ENCODE results near the gene DNLZ.

DNLZ gene

DNA sequence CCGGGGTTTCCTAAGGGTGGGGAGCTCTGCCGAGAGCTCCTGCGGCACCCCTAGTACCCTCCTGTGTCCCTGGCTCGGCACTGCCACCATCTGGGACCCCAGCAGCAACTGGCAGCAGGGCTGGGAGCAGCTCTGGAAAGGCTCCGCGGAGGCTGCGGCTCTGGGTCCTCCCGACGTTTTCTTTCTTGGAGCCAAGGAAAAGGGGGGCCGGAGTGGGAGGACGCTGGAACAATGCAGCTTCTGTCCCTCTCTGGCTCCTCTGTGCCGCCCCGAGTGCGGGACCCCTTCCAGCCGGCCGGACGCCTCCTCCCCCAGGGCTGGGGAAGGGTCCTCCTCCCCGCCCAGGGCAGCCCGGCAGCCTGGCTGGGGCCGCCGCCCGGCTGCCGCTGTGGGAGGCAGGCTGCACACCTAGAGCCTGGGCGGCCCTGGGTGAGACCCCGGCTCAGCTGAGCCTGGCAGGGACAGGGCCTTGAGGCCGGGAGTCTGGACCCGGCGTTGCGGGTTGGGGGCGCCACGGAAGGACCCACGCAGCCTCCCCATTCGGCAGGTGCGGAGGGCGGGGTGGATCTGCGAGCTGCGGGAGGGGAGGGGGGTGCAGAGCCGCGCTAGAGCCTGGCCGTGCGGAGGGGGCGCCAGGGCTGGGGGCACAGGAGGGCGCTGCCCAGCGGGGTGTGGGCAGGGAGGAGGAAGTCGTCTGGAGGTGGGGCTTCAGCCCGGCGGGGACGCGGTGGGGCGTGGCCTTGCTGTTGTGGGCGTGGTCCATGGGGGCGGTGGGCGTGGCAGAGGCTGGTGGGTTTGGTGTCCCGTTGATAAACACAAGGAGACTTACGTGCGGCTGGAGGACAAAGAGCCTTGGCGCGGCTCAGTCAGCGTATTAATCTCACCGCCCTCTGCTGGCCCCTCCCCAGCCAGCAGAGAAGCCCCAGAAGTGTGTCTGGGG, 21.1 kb downstream of the DNLZ start:
- DNase-seq: no peak

DNA sequence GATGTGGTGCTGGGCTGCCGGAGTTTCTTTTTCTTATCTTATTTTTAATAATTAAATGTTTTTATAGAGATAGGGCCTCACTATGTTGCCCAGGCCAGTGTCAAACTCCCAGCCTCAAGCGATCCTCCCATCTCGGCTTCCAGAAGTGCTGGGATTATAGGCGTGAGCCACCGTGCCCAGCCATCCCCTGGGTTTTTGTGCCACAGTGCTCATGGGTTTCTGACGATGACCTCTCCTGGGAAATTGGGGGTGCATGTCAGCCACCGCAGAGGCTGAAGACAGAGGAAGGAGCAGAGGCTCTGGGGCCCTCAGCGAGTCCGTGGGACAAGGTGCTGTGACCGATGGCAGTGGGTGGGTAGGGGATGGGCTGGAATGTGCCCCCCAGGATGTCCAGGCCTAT, 21.8 kb downstream of the DNLZ start:
- no peak for DNase-seq

DNA sequence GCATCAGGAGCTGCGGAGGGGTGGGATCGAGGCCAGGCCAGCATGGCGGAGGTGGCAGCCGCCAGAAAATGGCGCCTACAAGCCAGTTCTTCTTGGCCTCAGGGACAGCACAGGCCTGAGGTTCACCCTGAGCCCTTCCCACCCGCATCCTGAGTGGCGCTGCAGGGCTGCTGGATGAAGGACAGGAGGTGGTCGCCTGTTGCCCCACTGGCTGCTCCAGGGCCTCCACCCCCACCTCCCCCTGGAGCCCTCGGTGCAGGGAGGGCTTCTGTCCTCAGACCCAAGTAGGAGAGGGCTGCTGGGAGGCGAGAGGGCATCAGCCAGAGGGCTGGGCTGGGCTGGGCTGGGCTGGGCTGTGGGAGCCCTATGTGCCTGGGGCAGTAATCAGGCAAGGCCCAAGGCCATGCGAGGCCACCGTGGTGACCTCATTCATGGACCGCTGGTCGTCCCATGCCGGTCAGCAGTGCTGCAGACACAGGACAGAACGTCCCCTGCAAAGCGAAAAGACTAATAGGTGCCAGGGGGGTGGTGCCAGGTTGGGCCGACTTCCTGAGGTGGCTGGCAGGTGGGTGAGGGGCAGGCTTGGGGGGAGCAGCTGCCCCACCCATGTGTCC, 22.4 kb downstream of the DNLZ start:
- no peak for DNase-seq

- no peak for DNase-seq
These were observed 23.0 kb downstream of the DNLZ start for GRCh38 chr9:136340356-136341041.

- no peak for DNase-seq
These were observed 23.6 kb downstream of the DNLZ start for GRCh38 chr9:136339958-136340310.

GRCh38 chr9:136339173-136339957, 24.2 kb downstream of the DNLZ start:
- DNase-seq: no peak

- no peak for DNase-seq
These were observed 25.0 kb downstream of the DNLZ start for GRCh38 chr9:136338511-136338910.

GRCh38 chr9:136337416-136338395, 25.8 kb downstream of the DNLZ start:
- DNase-seq: no peak

- DNase-seq: no peak
These were observed 26.7 kb downstream of the DNLZ start for GRCh38 chr9:136336881-136337280.

GRCh38 chr9:136336156-136336870, 27.2 kb downstream of the DNLZ start:
- DNase-seq: no peak

DNA sequence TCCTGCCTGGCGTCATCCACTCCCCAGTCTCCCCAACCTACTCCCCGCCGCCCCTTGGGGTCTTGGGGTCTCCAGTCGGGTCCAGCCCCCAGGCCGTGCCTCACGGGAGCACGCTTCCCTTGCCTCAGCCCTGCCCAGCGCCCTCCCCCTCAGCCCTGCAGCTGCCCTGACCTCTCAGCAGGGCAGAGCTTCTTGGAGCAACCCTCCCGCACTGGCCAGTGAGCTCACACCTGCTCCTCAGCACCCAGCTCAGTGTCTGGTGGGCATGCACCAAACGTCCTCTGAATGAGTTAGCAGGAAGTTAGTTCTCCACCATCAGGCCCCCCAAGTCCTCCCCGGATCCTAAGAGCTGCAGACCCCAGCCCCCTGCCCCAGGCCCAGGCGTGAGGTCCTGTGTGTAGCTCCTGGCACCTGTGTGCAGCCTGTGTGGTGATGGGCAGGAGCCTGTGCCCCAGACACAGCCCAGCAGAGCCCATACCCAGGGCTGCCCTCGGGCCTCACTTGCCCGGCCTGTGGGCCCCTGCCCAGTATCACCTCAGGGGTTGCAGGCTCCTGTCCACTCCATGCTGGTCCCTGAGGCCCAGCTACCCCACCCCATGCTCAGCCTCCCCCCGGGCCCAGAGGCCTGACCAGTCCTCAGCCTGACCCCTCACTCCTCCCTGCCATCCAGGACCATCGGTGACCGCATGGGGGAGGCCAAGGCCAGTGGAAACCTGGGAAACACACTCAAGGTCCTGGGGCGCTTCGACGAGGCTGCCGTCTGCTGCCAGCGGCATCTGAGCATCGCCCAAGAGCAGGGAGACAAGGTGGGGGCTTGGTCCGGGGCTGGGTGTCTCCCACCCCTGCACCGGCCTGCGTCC, 28.0 kb downstream of the DNLZ start:
- no peak for DNase-seq

GRCh38 chr9:136334541-136334940, 29.0 kb downstream of the DNLZ start:
- no peak for DNase-seq

GRCh38 chr9:136333486-136333885, 30.1 kb downstream of the DNLZ start:
- DNase-seq: no peak

DNA sequence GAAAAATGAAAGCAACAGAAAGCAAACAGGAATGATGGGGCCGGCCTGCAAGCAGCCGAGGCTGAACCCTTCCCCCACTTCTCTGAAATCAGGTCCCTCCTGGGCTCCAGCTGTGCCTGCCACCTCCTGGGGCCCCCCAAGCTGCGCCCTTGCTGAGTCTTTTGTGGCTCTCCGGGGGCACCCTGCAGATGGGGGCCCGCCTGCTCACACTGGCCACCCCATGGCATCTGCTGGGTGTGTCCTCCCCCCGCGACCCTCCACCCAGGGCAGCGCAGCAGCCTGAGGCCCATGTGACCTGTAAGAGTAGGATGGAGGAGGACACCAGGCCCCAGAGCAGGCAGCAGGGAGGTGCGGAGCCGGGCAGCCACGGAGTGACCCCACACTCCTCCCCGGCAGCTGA, 30.5 kb downstream of the DNLZ start:
- DNase-seq: no peak

- no peak for DNase-seq
These were observed 31.0 kb downstream of the DNLZ start for GRCh38 chr9:136332482-136332983.

- DNase-seq: no peak
These were observed 31.7 kb downstream of the DNLZ start for GRCh38 chr9:136331556-136332481.

DNA sequence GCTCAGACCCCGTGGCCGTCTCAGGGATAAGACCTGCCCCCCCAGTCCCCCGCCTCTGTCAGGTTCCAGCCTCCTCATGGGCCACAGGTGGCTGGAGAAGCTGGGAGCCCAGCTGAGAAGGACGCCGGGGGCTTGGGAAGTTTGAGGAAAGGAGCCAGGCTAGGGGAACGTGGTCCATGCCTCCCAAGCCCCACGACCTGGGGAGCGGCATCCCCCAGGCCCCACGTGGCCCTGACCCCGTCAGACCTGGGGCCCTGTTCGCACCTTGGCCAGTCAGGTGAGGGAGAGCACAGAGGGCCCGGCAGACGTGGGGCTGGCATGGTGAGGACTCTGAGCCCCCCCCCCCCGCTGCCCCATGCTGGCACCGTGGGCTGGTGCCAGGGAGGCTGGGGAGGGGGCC, 32.5 kb downstream of the DNLZ start:
- DNase-seq: no peak

DNA sequence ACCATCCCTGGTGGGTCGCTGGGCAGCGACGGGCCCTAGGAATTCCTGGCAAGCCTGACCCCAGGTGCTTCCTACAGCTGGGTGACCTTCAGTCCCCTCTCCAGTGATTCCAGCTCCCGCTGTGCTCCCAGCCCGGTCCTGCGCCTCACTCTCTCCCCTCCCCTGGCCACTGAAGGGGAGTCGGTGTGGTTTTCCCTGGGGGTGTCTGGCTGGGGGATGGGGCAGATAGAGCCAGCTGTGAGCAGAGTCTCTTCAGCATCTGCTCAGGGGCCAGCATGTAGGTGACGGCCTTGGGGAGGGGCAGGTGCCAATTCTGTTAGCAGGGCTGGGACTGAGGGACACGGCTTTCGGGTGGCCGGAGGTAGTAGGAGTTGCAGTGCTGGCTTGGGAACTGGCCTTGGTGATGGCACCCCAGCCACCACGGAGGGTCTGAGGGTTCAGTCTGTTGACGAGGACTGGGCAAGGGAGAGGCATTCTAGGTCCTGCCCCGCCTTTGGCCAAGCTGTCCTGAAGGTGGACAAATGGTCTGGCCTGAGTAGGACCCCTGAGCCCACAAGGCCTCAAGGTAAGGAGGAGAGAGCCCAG, 33.0 kb downstream of the DNLZ start:
- no peak for DNase-seq
